Measurements from ENCODE around the gene NR3C1.

Gene NR3C1

GRCh38 chr5:143236682-143237081 lies 166.8 kb downstream of the NR3C1 start:
- H3K27me3 ChIP-seq (replicated peaks; ENCODE audit: insufficient read depth, low read length): no peaks in the 10 kb centered on the region
- H3F3A ChIP-seq (ENCODE audit: insufficient read depth, low read length): no peaks in the 10 kb centered on the region
- TF ChIP-seq, protein P1, sequence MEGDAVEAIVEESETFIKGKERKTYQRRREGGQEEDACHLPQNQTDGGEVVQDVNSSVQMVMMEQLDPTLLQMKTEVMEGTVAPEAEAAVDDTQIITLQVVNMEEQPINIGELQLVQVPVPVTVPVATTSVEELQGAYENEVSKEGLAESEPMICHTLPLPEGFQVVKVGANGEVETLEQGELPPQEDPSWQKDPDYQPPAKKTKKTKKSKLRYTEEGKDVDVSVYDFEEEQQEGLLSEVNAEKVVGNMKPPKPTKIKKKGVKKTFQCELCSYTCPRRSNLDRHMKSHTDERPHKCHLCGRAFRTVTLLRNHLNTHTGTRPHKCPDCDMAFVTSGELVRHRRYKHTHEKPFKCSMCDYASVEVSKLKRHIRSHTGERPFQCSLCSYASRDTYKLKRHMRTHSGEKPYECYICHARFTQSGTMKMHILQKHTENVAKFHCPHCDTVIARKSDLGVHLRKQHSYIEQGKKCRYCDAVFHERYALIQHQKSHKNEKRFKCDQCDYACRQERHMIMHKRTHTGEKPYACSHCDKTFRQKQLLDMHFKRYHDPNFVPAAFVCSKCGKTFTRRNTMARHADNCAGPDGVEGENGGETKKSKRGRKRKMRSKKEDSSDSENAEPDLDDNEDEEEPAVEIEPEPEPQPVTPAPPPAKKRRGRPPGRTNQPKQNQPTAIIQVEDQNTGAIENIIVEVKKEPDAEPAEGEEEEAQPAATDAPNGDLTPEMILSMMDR (IDR thresholded peaks at IDR 0.05; ENCODE audit: low read length): no peak
- no peak for TF ChIP-seq EZH2 (optimal IDR thresholded peaks at IDR 0.05; ENCODE audit: low read depth, low read length)
- no peak for TF ChIP-seq EZH2phosphoT487 (IDR thresholded peaks at IDR 0.05; ENCODE audit: low read length)
- no peaks in the 10 kb centered on the region for H3K9me3 ChIP-seq (replicated peaks; ENCODE audit: insufficient read depth, low read length)
- H2AFZ ChIP-seq (ENCODE audit: low read length): no peak overlapping the region
- H3K4me2 ChIP-seq (ENCODE audit: low read depth, low read length): no peak overlapping the region
- H3K79me2 ChIP-seq (ENCODE audit: low read length): no peaks in the 10 kb centered on the region
- H3K4me3 ChIP-seq (ENCODE audit: low read length): no peak overlapping the region
- no peak for DNase-seq
- H3K36me3 ChIP-seq (replicated peaks; ENCODE audit: insufficient read depth, low read length): no peaks in the 10 kb centered on the region
- H4K20me1 ChIP-seq (ENCODE audit: insufficient read depth, low read length): no peaks in the 10 kb centered on the region
- no peak overlapping the region for H3K9ac ChIP-seq (ENCODE audit: low read length)
- H3K27ac ChIP-seq (ENCODE audit: low read length): no peak overlapping the region
- no peaks in the 10 kb centered on the region for H3K9me2 ChIP-seq (replicated peaks; ENCODE audit: insufficient read depth, low read length)
- H3K4me1 ChIP-seq (ENCODE audit: low read length): no peaks in the 10 kb centered on the region

GRCh38 chr5:143235423-143235822 lies 168.1 kb downstream of the NR3C1 start:
- Histone ChIP-seq H3K9ac (ENCODE audit: low read length) (no peak overlapping the region), H3K9me3 (replicated peaks; ENCODE audit: insufficient read depth, low read length) (no peaks in the 10 kb centered on the region), H3K4me2 (ENCODE audit: low read depth, low read length) (no peak overlapping the region), H3K27me3 (replicated peaks; ENCODE audit: insufficient read depth, low read length) (no peaks in the 10 kb centered on the region), H3K4me1 (ENCODE audit: low read length) (peaks cover 7% of the 10 kb centered on the region), H3K79me2 (ENCODE audit: low read length) (no peaks in the 10 kb centered on the region), H2AFZ (ENCODE audit: low read length) (no peak overlapping the region), H3K4me3 (ENCODE audit: low read length) (no peak overlapping the region), H3K9me2 (replicated peaks; ENCODE audit: insufficient read depth, low read length) (no peaks in the 10 kb centered on the region), H3F3A (ENCODE audit: insufficient read depth, low read length) (peaks cover 3% of the 10 kb centered on the region; the same call in 1 of the 2 replicates), H4K20me1 (ENCODE audit: insufficient read depth, low read length) (no peaks in the 10 kb centered on the region), H3K36me3 (replicated peaks; ENCODE audit: insufficient read depth, low read length) (no peaks in the 10 kb centered on the region), H3K27ac (ENCODE audit: low read length) (no peak overlapping the region)
- DNase-seq: no peak
- TF ChIP-seq, protein P1 (IDR thresholded peaks at IDR 0.05; ENCODE audit: low read length): no peak
- TF ChIP-seq EZH2 (optimal IDR thresholded peaks at IDR 0.05; ENCODE audit: low read depth, low read length): no peak
- TF ChIP-seq EZH2phosphoT487 (IDR thresholded peaks at IDR 0.05; ENCODE audit: low read length): no peak

GRCh38 chr5:143234162-143234842 lies 169.2 kb downstream of the NR3C1 start:
- no peak overlapping the region for H3K9ac ChIP-seq (ENCODE audit: low read length)
- DNase-seq: no peak
- no peak for TF ChIP-seq EZH2phosphoT487 (IDR thresholded peaks at IDR 0.05; ENCODE audit: low read length)
- TF ChIP-seq, protein P1 (IDR thresholded peaks at IDR 0.05; ENCODE audit: low read length): no peak
- no peak for TF ChIP-seq EZH2 (optimal IDR thresholded peaks at IDR 0.05; ENCODE audit: low read depth, low read length)
- no peaks in the 10 kb centered on the region for H3K27me3 ChIP-seq (replicated peaks; ENCODE audit: insufficient read depth, low read length)
- peaks cover 15% of the 10 kb centered on the region for H3K4me1 ChIP-seq (ENCODE audit: low read length)
- no peaks in the 10 kb centered on the region for H3K9me2 ChIP-seq (replicated peaks; ENCODE audit: insufficient read depth, low read length)
- no peak overlapping the region for H2AFZ ChIP-seq (ENCODE audit: low read length)
- no peaks in the 10 kb centered on the region for H3K79me2 ChIP-seq (ENCODE audit: low read length)
- H3K4me2 ChIP-seq (ENCODE audit: low read depth, low read length): no peak overlapping the region
- H3K9me3 ChIP-seq (replicated peaks; ENCODE audit: insufficient read depth, low read length): no peaks in the 10 kb centered on the region
- H3K4me3 ChIP-seq (ENCODE audit: low read length): no peak overlapping the region
- H3K27ac ChIP-seq (ENCODE audit: low read length): no peak overlapping the region
- H3K36me3 ChIP-seq (replicated peaks; ENCODE audit: insufficient read depth, low read length): no peaks in the 10 kb centered on the region
- no peaks in the 10 kb centered on the region for H4K20me1 ChIP-seq (ENCODE audit: insufficient read depth, low read length)
- peaks cover 14% of the 10 kb centered on the region; the same call in 1 of the 2 replicates for H3F3A ChIP-seq (ENCODE audit: insufficient read depth, low read length)
